Activated naive CD4-positive, alpha-beta T cell treated with anti-CD3 and anti-CD28 coated beads, Interleukin-2, amount 10 ng/mL, durations not matched to agents 7 days and 5 days (primary cell): Measurements from ENCODE around the gene TYW5.

Experiments
- CTCF ChIA-PET: fragments of 350-600 bp; sonication (Branson Sonifier 250); formaldehyde crosslinking; loops from one replicate; lab custom pipeline; 2021; ENCODE audit warnings: antibody characterized with exemption; lab: Charles Lee
- DNase-seq: peaks from one replicate; pipeline ENCODE4 v3.0.0-alpha.2; 2020
- H3K27ac Mint-ChIP-seq: one replicate; pipeline ENCODE4 v1.8.0; 2021; ENCODE audit warnings: mild to moderate bottlenecking, moderate library complexity, mixed read lengths
- H3K27me3 Mint-ChIP-seq: one replicate; pipeline ENCODE4 v1.8.0; 2021; ENCODE audit warnings: mild to moderate bottlenecking, mixed read lengths
- H3K36me3 Mint-ChIP-seq: one replicate; pipeline ENCODE4 v1.8.0; 2021; ENCODE audit warnings: mixed read lengths
- H3K4me1 Mint-ChIP-seq: one replicate; pipeline ENCODE4 v1.8.0; 2021; ENCODE audit warnings: mixed read lengths
- H3K4me3 Mint-ChIP-seq: one replicate; pipeline ENCODE4 v1.8.0; 2021; ENCODE audit warnings: mild to moderate bottlenecking, moderate library complexity, mixed read lengths
- H3K9me3 Mint-ChIP-seq: one replicate; pipeline ENCODE4 v1.8.0; 2021; ENCODE audit warnings: mixed read lengths

TYW5 gene

GRCh38 chr2:199984159-199984558, 28.9 kb upstream of the TYW5 start:
- Mint-ChIP-seq H3K36me3 (no peaks in the 10 kb centered on the region), H3K4me1 (peaks cover 11% of the 10 kb centered on the region)

GRCh38 chr2:199983534-199983933, 28.2 kb upstream of the TYW5 start:
- H3K27me3 Mint-ChIP-seq, result peaks cover 3% of the 10 kb centered on the region
- no peak for DNase-seq
- H3K36me3 Mint-ChIP-seq, result no peaks in the 10 kb centered on the region
- no peak overlapping the region for H3K4me3 Mint-ChIP-seq
- peaks cover 5% of the 10 kb centered on the region for H3K9me3 Mint-ChIP-seq
- peaks cover 17% of the 10 kb centered on the region for H3K4me1 Mint-ChIP-seq
- CTCF ChIA-PET, result interaction anchor here (0.8 to 4.6 kb wide), 4 partner anchors 10 to 497 kb away, joined by 3 to 34 read pairs (median 8); no protein-coding TSS in a partner anchor
- H3K27ac Mint-ChIP-seq, result no peak overlapping the region

More at GRCh38 chr2:199984159-199984558, 28.9 kb upstream of the TYW5 start:
- H3K9me3 Mint-ChIP-seq, result peaks cover 5% of the 10 kb centered on the region
- no peak overlapping the region for H3K4me3 Mint-ChIP-seq
- H3K27me3 Mint-ChIP-seq, result peaks cover 3% of the 10 kb centered on the region
- CTCF ChIA-PET, result interaction anchor here (0.6 to 4.6 kb wide), 9 partner anchors 11 to 525 kb away, joined by 3 to 34 read pairs (median 3); partner anchors contain the start of gene KCTD18
- no peak for DNase-seq
- no peak overlapping the region for H3K27ac Mint-ChIP-seq

GRCh38 chr2:199982126-199982843, 27.0 kb upstream of the TYW5 start:
- Mint-ChIP-seq H3K4me3 (no peak overlapping the region), H3K27me3 (peaks cover 3% of the 10 kb centered on the region), H3K36me3 (no peaks in the 10 kb centered on the region), H3K9me3 (peaks cover 5% of the 10 kb centered on the region), H3K27ac (no peak overlapping the region), H3K4me1 (peaks cover 28% of the 10 kb centered on the region)
- no peak for DNase-seq
- CTCF ChIA-PET, result interaction anchor here (1.3 to 1.7 kb wide), 2 partner anchors 497 to 501 kb away, joined by 3 to 4 read pairs; no protein-coding TSS in a partner anchor

- H3K4me3 Mint-ChIP-seq, result no peak overlapping the region
- H3K9me3 Mint-ChIP-seq, result no peaks in the 10 kb centered on the region
- no peak overlapping the region for H3K27ac Mint-ChIP-seq
- CTCF ChIA-PET, result interaction anchor here (0.8 to 2.4 kb wide), 19 partner anchors 9 to 732 kb away, joined by 3 to 27 read pairs (median 4); no protein-coding TSS in a partner anchor
- peaks cover 22% of the 10 kb centered on the region for H3K4me1 Mint-ChIP-seq
- H3K36me3 Mint-ChIP-seq, result no peaks in the 10 kb centered on the region
- peak; percentile 88 for DNase-seq
- H3K27me3 Mint-ChIP-seq, result peaks cover 3% of the 10 kb centered on the region
These were observed 24.7 kb upstream of the TYW5 start for GRCh38 chr2:199979832-199980628.

- no peaks in the 10 kb centered on the region for H3K36me3 Mint-ChIP-seq
- H3K27me3 Mint-ChIP-seq, result peaks cover 3% of the 10 kb centered on the region
- H3K4me3 Mint-ChIP-seq, result no peak overlapping the region
- CTCF ChIA-PET, result interaction anchor here (0.8 to 2.4 kb wide), 11 partner anchors 10 to 732 kb away, joined by 3 to 27 read pairs (median 5); no protein-coding TSS in a partner anchor
- no peak for DNase-seq
- H3K27ac Mint-ChIP-seq, result no peak overlapping the region
- H3K9me3 Mint-ChIP-seq, result no peaks in the 10 kb centered on the region
- H3K4me1 Mint-ChIP-seq, result peaks cover 22% of the 10 kb centered on the region
These were observed 24.1 kb upstream of the TYW5 start for GRCh38 chr2:199979398-199979797.

GRCh38 chr2:199977984-199978415, 22.7 kb upstream of the TYW5 start:
- Mint-ChIP-seq H3K9me3 (no peaks in the 10 kb centered on the region), H3K36me3 (no peaks in the 10 kb centered on the region), H3K4me1 (peaks cover 22% of the 10 kb centered on the region), H3K27ac (no peak overlapping the region), H3K27me3 (peaks cover 3% of the 10 kb centered on the region), H3K4me3 (no peak overlapping the region)
- DNase-seq, result no peak
- CTCF ChIA-PET, result interaction anchor here (0.6 to 1.4 kb wide), 3 partner anchors 320 to 505 kb away, joined by 3 to 4 read pairs (median 3); no protein-coding TSS in a partner anchor

GRCh38 chr2:199975273-199975895, 20.1 kb upstream of the TYW5 start:
- peaks cover 22% of the 10 kb centered on the region for H3K4me1 Mint-ChIP-seq
- H3K27me3 Mint-ChIP-seq, result no peaks in the 10 kb centered on the region
- H3K9me3 Mint-ChIP-seq, result no peaks in the 10 kb centered on the region
- no peak overlapping the region for H3K27ac Mint-ChIP-seq
- no peak overlapping the region for H3K4me3 Mint-ChIP-seq
- no peaks in the 10 kb centered on the region for H3K36me3 Mint-ChIP-seq
- DNase-seq, result no peak
- CTCF ChIA-PET, result interaction anchor here (1.7 to 3.8 kb wide), 3 partner anchors 11 to 508 kb away, joined by 5 to 28 read pairs (median 14); no protein-coding TSS in a partner anchor

- DNase-seq, result no peak
- no peaks in the 10 kb centered on the region for H3K36me3 Mint-ChIP-seq
- no peaks in the 10 kb centered on the region for H3K27me3 Mint-ChIP-seq
- peaks cover 13% of the 10 kb centered on the region for H3K4me1 Mint-ChIP-seq
- H3K27ac Mint-ChIP-seq, result no peak overlapping the region
- no peaks in the 10 kb centered on the region for H3K9me3 Mint-ChIP-seq
- no peak overlapping the region for H3K4me3 Mint-ChIP-seq
- CTCF ChIA-PET, result interaction anchor here (0.6 to 3.8 kb wide), 9 partner anchors 9 to 843 kb away, joined by 3 to 28 read pairs (median 3); no protein-coding TSS in a partner anchor
These were observed 18.4 kb upstream of the TYW5 start for GRCh38 chr2:199973703-199974102.

- Mint-ChIP-seq H3K27ac (no peak overlapping the region), H3K4me1 (no peaks in the 10 kb centered on the region), H3K4me3 (no peak overlapping the region), H3K27me3 (no peaks in the 10 kb centered on the region), H3K36me3 (peaks cover 6% of the 10 kb centered on the region), H3K9me3 (no peaks in the 10 kb centered on the region)
- CTCF ChIA-PET, result interaction anchor here (1.1 to 1.6 kb wide), 2 partner anchors 13 to 512 kb away, joined by 4 to 5 read pairs; no protein-coding TSS in a partner anchor
- no peak for DNase-seq
These were observed 16.9 kb upstream of the TYW5 start for GRCh38 chr2:199972088-199972626.

- Mint-ChIP-seq H3K4me3 (no peak overlapping the region), H3K36me3 (peaks cover 20% of the 10 kb centered on the region), H3K27ac (no peak overlapping the region), H3K27me3 (no peaks in the 10 kb centered on the region), H3K9me3 (no peaks in the 10 kb centered on the region), H3K4me1 (no peaks in the 10 kb centered on the region)
- DNase-seq, result no peak
- CTCF ChIA-PET, result interaction anchor here (1.5 kb wide), 1 partner anchor 735 kb away, joined by 4 read pairs; no protein-coding TSS in a partner anchor
These were observed 12.8 kb upstream of the TYW5 start for GRCh38 chr2:199968126-199968525.

- Mint-ChIP-seq H3K27ac (no peak overlapping the region), H3K36me3 (peaks cover 27% of the 10 kb centered on the region)
- CTCF ChIA-PET, result interaction anchor here (1.5 kb wide), 1 partner anchor 736 kb away, joined by 4 read pairs; no protein-coding TSS in a partner anchor
These were observed 11.7 kb upstream of the TYW5 start for GRCh38 chr2:199966976-199967375.

GRCh38 chr2:199966405-199966804, 11.1 kb upstream of the TYW5 start:
- no peak overlapping the region for H3K4me3 Mint-ChIP-seq
- no peak overlapping the region for H3K27ac Mint-ChIP-seq
- peaks cover 31% of the 10 kb centered on the region for H3K36me3 Mint-ChIP-seq
- no peaks in the 10 kb centered on the region for H3K4me1 Mint-ChIP-seq
- CTCF ChIA-PET, result interaction anchor here (1.5 kb wide), 1 partner anchor 737 kb away, joined by 4 read pairs; no protein-coding TSS in a partner anchor
- H3K27me3 Mint-ChIP-seq, result no peaks in the 10 kb centered on the region
- H3K9me3 Mint-ChIP-seq, result no peaks in the 10 kb centered on the region
- DNase-seq, result no peak

More at GRCh38 chr2:199966976-199967375, 11.7 kb upstream of the TYW5 start:
- Mint-ChIP-seq H3K4me1 (no peaks in the 10 kb centered on the region), H3K4me3 (no peak overlapping the region), H3K9me3 (no peaks in the 10 kb centered on the region), H3K27me3 (no peaks in the 10 kb centered on the region)
- no peak for DNase-seq

- peaks cover 19% of the 10 kb centered on the region for H3K4me1 Mint-ChIP-seq
- H3K4me3 Mint-ChIP-seq, result no peak overlapping the region
- DNase-seq, result no peak
- H3K27me3 Mint-ChIP-seq, result no peaks in the 10 kb centered on the region
- H3K36me3 Mint-ChIP-seq, result peaks cover 36% of the 10 kb centered on the region
- H3K27ac Mint-ChIP-seq, result no peak overlapping the region
- CTCF ChIA-PET, result interaction anchor here (1.8 kb wide), 1 partner anchor 14 kb away, joined by 5 read pairs; no protein-coding TSS in a partner anchor
- no peaks in the 10 kb centered on the region for H3K9me3 Mint-ChIP-seq
These were observed 6.9 kb upstream of the TYW5 start for GRCh38 chr2:199962203-199962602.
